HEK293T (cell line): ENCODE measurements around the gene ZCCHC7.

Experiments used
- CTCF ChIA-PET: fragments of 350-600 bp; formaldehyde crosslinking; extraction: SDS; loops from one replicate; lab custom pipeline; 2021; ENCODE audit warnings: antibody characterized with exemption, inconsistent platforms; lab: Yijun Ruan, JAX
- POLR2A ChIA-PET: fragments of 350-600 bp; formaldehyde crosslinking; extraction: SDS; loops from one replicate; lab custom pipeline; 2020; ENCODE audit warnings: antibody characterized with exemption, inconsistent platforms; lab: Yijun Ruan, JAX
- DNase-seq: peaks from one replicate; pipeline ENCODE4 v3.0.0; 2012; ENCODE audit warnings: mixed read lengths; ENCODE audit errors: extremely low spot score
- ARNT ChIP-seq: fragments of 450-650 bp; IDR thresholded peaks from 2 replicates; pipeline ENCODE4 v1.6.1; 2017; ENCODE audit warnings: mild to moderate bottlenecking
- BHLHE40 ChIP-seq: fragments of 450-650 bp; IDR thresholded peaks from 2 replicates; pipeline ENCODE4 v1.6.1; 2016; ENCODE audit warnings: mild to moderate bottlenecking, moderate library complexity, borderline replicate concordance
- CTBP1 ChIP-seq: fragments of 450-650 bp; IDR thresholded peaks from 2 replicates; pipeline ENCODE4 v1.6.1; 2016; ENCODE audit warnings: borderline replicate concordance
- ELF4 ChIP-seq: fragments of 450-650 bp; IDR thresholded peaks from 2 replicates; pipeline ENCODE4 v1.6.1; 2017; ENCODE audit warnings: antibody characterized with exemption
- FOXA1 ChIP-seq: fragments of 450-650 bp; IDR thresholded peaks from 2 replicates; pipeline ENCODE4 v1.6.1; 2016; ENCODE audit warnings: mild to moderate bottlenecking
- FOXK2 ChIP-seq: fragments of 450-650 bp; IDR thresholded peaks from 2 replicates; pipeline ENCODE4 v1.6.1; 2016; ENCODE audit warnings: mild to moderate bottlenecking
- FOXM1 ChIP-seq: fragments of 450-650 bp; IDR thresholded peaks from 2 replicates; pipeline ENCODE4 v1.6.1; 2017; ENCODE audit warnings: mild to moderate bottlenecking, borderline replicate concordance
- HDGF ChIP-seq: fragments of 450-650 bp; IDR thresholded peaks from 2 replicates; pipeline ENCODE4 v1.6.1; 2017; ENCODE audit warnings: antibody characterized with exemption, borderline replicate concordance
- L3MBTL2 ChIP-seq: fragments of 450-650 bp; conservative IDR thresholded peaks from 2 replicates; pipeline ENCODE4 v1.6.1; 2016; ENCODE audit warnings: mild to moderate bottlenecking
- LEF1 ChIP-seq: fragments of 450-650 bp; IDR thresholded peaks from 2 replicates; pipeline ENCODE4 v1.6.1; 2017; ENCODE audit warnings: mild to moderate bottlenecking, borderline replicate concordance
- NFRKB ChIP-seq: fragments of 450-650 bp; IDR thresholded peaks from 2 replicates; pipeline ENCODE4 v1.6.1; 2016; ENCODE audit warnings: mild to moderate bottlenecking, moderate library complexity
- SP1 ChIP-seq: fragments of 450-650 bp; IDR thresholded peaks from 2 replicates; pipeline ENCODE4 v1.6.1; 2017
- SUZ12 ChIP-seq: fragments of 450-650 bp; IDR thresholded peaks from 2 replicates; pipeline ENCODE4 v1.6.1; 2016; ENCODE audit warnings: mild to moderate bottlenecking
- TARDBP ChIP-seq: fragments of 450-650 bp; IDR thresholded peaks from 2 replicates; pipeline ENCODE4 v1.6.1; 2016
- ZNF384 ChIP-seq: fragments of 450-650 bp; IDR thresholded peaks from 2 replicates; pipeline ENCODE4 v1.6.1; 2016
- TF ChIP-seq, protein P1 (sequence below): fragments of 450-650 bp; IDR thresholded peaks from 2 replicates; pipeline ENCODE4 v1.6.1; 2016

The ZCCHC7 gene

GRCh38 chr9:37371565-37372464 lies 251.4 kb downstream of the ZCCHC7 start:
- CTCF ChIA-PET, result no interaction called here

GRCh38 chr9:37372839-37373238 lies 252.5 kb downstream of the ZCCHC7 start:
- ChIA-PET POLR2A (no interaction called here), CTCF (no interaction called here)
- DNase-seq, result no peak
- TF ChIP-seq FOXA1, result no peak
- TF ChIP-seq ZNF384, result no peak

More at GRCh38 chr9:37371565-37372464, 251.4 kb downstream of the ZCCHC7 start:
- DNase-seq, result no peak
- POLR2A ChIA-PET, result no interaction called here
- TF ChIP-seq ZNF384 (no peak), L3MBTL2 (no peak), NFRKB (no peak), BHLHE40 (no peak), TARDBP (no peak), HDGF (no peak), SUZ12 (no peak), FOXM1 (no peak), SP1 (no peak), FOXA1 (no peak)
- TF ChIP-seq, protein P1, sequence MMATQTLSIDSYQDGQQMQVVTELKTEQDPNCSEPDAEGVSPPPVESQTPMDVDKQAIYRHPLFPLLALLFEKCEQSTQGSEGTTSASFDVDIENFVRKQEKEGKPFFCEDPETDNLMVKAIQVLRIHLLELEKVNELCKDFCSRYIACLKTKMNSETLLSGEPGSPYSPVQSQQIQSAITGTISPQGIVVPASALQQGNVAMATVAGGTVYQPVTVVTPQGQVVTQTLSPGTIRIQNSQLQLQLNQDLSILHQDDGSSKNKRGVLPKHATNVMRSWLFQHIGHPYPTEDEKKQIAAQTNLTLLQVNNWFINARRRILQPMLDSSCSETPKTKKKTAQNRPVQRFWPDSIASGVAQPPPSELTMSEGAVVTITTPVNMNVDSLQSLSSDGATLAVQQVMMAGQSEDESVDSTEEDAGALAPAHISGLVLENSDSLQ, result no peak

DNA sequence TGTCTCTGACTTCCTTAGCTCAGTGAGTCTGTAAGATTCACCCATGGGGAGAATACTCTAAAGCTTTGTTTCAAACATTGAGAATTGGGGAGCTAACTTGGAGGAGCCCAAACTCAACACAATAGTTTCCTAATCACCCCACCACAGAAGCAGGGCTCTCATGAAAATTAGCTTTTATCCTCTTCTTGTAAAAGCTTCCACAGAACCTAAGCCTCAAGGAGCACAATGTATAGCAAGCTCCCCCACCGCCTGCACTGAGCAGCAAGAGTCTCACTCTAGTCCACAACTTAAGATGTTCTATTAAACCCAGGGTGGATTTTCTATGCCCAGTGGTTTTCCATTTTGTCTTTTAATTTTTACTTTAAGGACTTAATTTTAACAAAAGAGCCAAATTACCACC lies 253.2 kb downstream of the ZCCHC7 start:
- ChIA-PET POLR2A (no interaction called here), CTCF (no interaction called here)
- no peak for DNase-seq
- TF ChIP-seq BHLHE40 (no peak), ELF4 (no peak), FOXA1 (no peak), ZNF384 (no peak), L3MBTL2 (no peak), ARNT (no peak), NFRKB (no peak), FOXK2 (no peak), SP1 (no peak), FOXM1 (no peak), LEF1 (no peak), CTBP1 (no peak), SUZ12 (no peak), HDGF (no peak)
- TF ChIP-seq, protein P1, result no peak

DNA sequence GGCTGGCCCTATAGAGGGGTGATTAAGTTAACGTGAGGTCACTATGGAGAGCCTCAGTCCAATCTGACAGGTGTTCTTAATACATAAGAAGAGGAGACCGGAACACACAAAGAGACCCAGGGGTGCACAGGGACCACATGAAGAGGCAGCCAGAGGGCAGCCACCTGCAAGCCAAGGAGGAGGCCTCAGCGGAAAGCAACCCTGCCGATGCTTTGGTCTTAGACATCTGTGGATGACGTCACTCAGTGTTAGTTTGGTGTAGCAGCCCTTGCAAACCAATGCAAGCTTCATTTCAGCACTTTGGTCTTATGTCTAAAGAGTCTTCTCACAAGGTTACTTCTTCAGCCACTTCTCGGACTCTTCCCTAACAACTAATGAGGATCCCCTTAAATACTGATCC lies 254.5 kb downstream of the ZCCHC7 start:
- DNase-seq, result no peak
- ChIA-PET CTCF (no interaction called here), POLR2A (no interaction called here)
- no peak for TF ChIP-seq FOXA1
- no peak for TF ChIP-seq NFRKB
- TF ChIP-seq LEF1, result no peak

DNA sequence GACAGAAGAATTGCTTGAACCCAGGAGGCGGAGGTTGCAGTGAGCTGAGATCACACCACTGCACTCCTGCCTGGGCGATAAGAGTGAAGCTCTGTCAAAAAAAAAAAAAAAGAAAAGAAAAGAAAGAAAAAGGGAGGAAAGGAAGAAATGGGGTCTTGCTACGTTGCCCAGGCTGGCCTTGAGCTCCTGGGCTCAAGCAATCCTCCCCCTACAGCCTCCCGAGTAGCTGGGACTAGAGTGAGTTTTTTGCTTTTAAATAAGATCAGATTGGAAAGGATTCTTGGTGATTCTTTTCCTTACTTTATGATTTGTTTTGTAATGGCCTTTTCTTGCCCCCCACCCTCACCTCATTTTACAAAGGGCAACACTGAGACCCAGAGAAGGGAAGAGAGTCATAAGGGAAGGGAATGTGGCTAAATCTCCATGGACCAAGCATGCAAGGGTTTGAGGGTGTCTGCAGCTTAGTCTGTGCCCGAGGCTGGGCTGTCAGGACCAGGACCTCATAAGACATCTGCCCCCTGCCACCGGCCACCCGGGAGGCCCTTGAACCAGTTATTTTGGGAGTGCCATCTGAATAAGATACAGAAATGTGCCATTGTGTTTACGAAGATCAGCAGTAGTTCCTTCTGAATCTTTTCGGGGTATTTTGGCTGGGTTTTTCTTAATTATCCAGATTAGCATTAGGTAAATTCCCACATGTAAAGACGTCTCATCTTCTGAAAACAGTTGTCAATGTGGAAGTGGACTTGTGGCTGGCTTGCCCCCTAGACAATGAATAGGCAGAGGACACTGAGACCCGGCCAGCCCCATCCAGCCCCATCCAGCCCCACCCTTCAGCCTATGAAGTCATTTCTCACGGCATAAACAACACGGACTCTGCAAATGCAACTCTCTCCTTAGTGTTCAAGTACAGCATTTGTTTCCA lies 257.6 kb downstream of the ZCCHC7 start:
- CTCF ChIA-PET, result no interaction called here
- no peak for DNase-seq
- TF ChIP-seq, protein P1, result no peak
- TF ChIP-seq SUZ12 (no peak), ZNF384 (no peak), NFRKB (no peak), LEF1 (no peak), L3MBTL2 (no peak), SP1 (no peak), FOXK2 (no peak), ELF4 (no peak)
- POLR2A ChIA-PET, result no interaction called here

- TF ChIP-seq L3MBTL2, result no peak
- no peak for TF ChIP-seq LEF1
- no peak for TF ChIP-seq CTBP1
- TF ChIP-seq, protein P1, result no peak
- TF ChIP-seq ZNF384, result no peak
- no peak for TF ChIP-seq NFRKB
- TF ChIP-seq FOXM1, result no peak
- no peak for TF ChIP-seq FOXA1
- no peak for TF ChIP-seq ELF4
- TF ChIP-seq HDGF, result no peak
- no peak for TF ChIP-seq SUZ12
- no peak for TF ChIP-seq ARNT
- no peak for TF ChIP-seq SP1
- no peak for TF ChIP-seq BHLHE40
- no peak for TF ChIP-seq TARDBP
- no peak for TF ChIP-seq FOXK2
- DNase-seq, result no peak
- CTCF ChIA-PET, result no interaction called here
- POLR2A ChIA-PET, result no interaction called here
These were observed 258.2 kb downstream of the ZCCHC7 start for GRCh38 chr9:37378613-37379004.
